Measurements from ENCODE around the gene GPD1. TPM values are rescaled to one million over a fixed set of nuclear protein-coding genes. Genes with fewer than 3 reads are reported as not detected.

The GPD1 gene
- total and polyA plus RNA-seq, 9 of the 15 experiments (the other 6 are each of a cell fraction or from before 2014, with no cell fraction given) = 0.13 to 1.00 (median 0.55) TPM

DNA sequence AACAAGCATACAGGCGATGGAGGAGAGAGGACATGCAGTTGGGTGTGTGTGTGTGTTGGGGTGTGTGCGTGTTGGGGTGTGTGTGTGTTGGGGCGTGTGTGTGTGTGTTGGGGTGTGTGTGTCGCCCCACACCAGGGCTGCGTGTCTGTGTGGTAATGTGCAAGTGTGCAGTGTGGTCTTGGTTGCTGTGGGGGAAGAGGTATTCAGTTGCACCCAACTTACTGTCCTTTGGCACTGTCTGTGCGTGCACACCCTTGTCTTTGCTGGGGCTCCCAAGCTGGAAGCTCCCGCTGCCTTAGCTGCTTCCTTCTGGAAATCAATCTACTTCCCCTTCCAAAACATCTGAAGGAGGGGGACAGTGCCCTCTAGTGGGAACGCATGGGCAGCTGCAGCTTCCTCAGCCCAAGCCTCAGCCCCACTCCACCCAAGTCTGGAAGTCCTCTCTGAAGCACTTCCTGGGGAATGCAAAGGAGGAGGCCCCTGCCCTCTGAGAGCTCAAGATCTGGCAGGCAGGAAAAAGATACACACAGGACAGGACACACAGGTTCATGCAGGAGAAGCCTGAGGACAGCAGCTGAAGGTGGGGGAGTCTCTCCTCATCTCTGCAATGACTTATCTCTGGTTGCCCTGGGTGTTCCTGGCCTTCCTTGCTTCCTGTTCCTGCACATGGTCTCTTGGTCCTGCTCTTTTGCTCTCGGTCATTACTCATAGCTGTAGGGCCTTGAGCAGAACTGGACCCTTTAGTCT is 33.3 kb upstream of the GPD1 start (continued):
- TF ChIP-seq ZNF41 (CRISPR knock-in tag; conservative IDR thresholded peaks at IDR 0.05) = no peak
- peak; percentile 35; the same call in 1 of the 2 replicates for TF ChIP-seq JUND (IDR thresholded peaks at IDR 0.05; ENCODE audit: borderline replicate concordance, low read depth, low read length)
- peak; percentile 36; the same call in 1 of the 3 replicates for TF ChIP-seq JUND (tag; IDR thresholded peaks at IDR 0.05; ENCODE audit: borderline replicate concordance, low read depth, low read length)
- no peak for TF ChIP-seq MYBL2 (IDR thresholded peaks at IDR 0.05; ENCODE audit: low read depth)
- no peak for TF ChIP-seq MYBL2 (CRISPR knock-in tag; IDR thresholded peaks at IDR 0.05; ENCODE audit: borderline replicate concordance)
- TF ChIP-seq ZNF444 (CRISPR knock-in tag; IDR thresholded peaks at IDR 0.05) = no peak
- TF ChIP-seq, protein P1, sequence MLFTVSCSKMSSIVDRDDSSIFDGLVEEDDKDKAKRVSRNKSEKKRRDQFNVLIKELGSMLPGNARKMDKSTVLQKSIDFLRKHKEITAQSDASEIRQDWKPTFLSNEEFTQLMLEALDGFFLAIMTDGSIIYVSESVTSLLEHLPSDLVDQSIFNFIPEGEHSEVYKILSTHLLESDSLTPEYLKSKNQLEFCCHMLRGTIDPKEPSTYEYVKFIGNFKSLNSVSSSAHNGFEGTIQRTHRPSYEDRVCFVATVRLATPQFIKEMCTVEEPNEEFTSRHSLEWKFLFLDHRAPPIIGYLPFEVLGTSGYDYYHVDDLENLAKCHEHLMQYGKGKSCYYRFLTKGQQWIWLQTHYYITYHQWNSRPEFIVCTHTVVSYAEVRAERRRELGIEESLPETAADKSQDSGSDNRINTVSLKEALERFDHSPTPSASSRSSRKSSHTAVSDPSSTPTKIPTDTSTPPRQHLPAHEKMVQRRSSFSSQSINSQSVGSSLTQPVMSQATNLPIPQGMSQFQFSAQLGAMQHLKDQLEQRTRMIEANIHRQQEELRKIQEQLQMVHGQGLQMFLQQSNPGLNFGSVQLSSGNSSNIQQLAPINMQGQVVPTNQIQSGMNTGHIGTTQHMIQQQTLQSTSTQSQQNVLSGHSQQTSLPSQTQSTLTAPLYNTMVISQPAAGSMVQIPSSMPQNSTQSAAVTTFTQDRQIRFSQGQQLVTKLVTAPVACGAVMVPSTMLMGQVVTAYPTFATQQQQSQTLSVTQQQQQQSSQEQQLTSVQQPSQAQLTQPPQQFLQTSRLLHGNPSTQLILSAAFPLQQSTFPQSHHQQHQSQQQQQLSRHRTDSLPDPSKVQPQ (CRISPR knock-in tag; IDR thresholded peaks at IDR 0.05; ENCODE audit: borderline replicate concordance) = no peak
- no peak for TF ChIP-seq POLR2A (conservative IDR thresholded peaks at IDR 0.05)
- TF ChIP-seq GABPB2 (CRISPR knock-in tag; conservative IDR thresholded peaks at IDR 0.05) = no peak
- no peak for TF ChIP-seq BCOR (IDR thresholded peaks at IDR 0.05)
- no peak for TF ChIP-seq WHSC1 (IDR thresholded peaks at IDR 0.05; ENCODE audit: low read length)
- TF ChIP-seq TAF7 (tag; IDR thresholded peaks at IDR 0.05) = no peak
- TF ChIP-seq, protein P2, sequence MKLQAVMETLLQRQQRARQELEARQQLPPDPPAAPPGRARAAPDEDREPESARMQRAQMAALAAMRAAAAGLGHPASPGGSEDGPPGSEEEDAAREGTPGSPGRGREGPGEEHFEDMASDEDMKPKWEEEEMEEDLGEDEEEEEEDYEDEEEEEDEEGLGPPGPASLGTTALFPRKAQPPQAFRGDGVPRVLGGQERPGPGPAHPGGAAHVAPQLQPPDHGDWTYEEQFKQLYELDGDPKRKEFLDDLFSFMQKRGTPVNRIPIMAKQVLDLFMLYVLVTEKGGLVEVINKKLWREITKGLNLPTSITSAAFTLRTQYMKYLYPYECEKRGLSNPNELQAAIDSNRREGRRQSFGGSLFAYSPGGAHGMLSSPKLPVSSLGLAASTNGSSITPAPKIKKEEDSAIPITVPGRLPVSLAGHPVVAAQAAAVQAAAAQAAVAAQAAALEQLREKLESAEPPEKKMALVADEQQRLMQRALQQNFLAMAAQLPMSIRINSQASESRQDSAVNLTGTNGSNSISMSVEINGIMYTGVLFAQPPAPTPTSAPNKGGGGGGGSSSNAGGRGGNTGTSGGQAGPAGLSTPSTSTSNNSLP (IDR thresholded peaks at IDR 0.05; ENCODE audit: borderline replicate concordance, low read depth, low read length) = no peak
